IMR-90 (cell line): ENCODE results near the gene ANKRD52. TPM values are rescaled to one million over a fixed set of nuclear protein-coding genes. Genes with fewer than 3 reads are reported as not detected.
A peak's percentile ranks its signal among the peaks of the same experiment; 100 is the strongest.
"Not testable (repeated sequence)": the region's sequence is repeated elsewhere in the genome, so short reads cannot be mapped to it uniquely, and the experiment has no call there.

Experiments used
- ATAC-seq: fragments of 200-7000 bp; cut with Tn5 transposase; 2 replicates; pipeline ENCODE4 v1.9.1; 2020; ENCODE audit warnings: low read depth, mild to moderate bottlenecking, moderate library complexity
- BruUV-seq: library from RNA; stranded (reverse); fragments of 400-500 nt; replicated peaks from 2 replicates; lab custom pipeline; 2021; lab: Mats Ljungman, UMichigan
- CTCF ChIA-PET: fragments of 300-600 bp; formaldehyde crosslinking; extraction: SDS; loops from one replicate; lab custom pipeline; 2021; ENCODE audit warnings: antibody characterized with exemption; lab: Yijun Ruan, JAX
- POLR2A ChIA-PET: fragments of 300-600 bp; sonication (Branson Sonifier 250); formaldehyde crosslinking; loops from one replicate; lab custom pipeline; 2022; ENCODE audit warnings: antibody characterized with exemption; ENCODE audit not compliant: unreplicated experiment; lab: Charles Lee
- DNase-seq: peaks from one replicate; pipeline ENCODE4 v3.0.0; 2013
- H2AFZ ChIP-seq: replicated peaks from 2 replicates; pipeline ENCODE3; 2013; ENCODE audit warnings: low read length, mild to moderate bottlenecking; ENCODE audit not compliant: poor library complexity
- H2AK5ac ChIP-seq: 2 replicates; pipeline ENCODE4 v1.6.1; 2013; ENCODE audit warnings: low read depth, low read length, inconsistent platforms
- H2AK9ac ChIP-seq: replicated peaks from 2 replicates; pipeline ENCODE3; 2013; ENCODE audit warnings: mild to moderate bottlenecking, low read depth, low read length, moderate library complexity; ENCODE audit not compliant: poor library complexity
- H2BK120ac ChIP-seq: 2 replicates; pipeline ENCODE4 v1.6.1; 2013; ENCODE audit warnings: low read depth, low read length, inconsistent platforms
- H2BK15ac ChIP-seq: 3 replicates; pipeline ENCODE4 v1.6.1; 2013; ENCODE audit warnings: low read depth, low read length, inconsistent platforms
- H2BK20ac ChIP-seq: 2 replicates; pipeline ENCODE4 v1.6.1; 2013; ENCODE audit warnings: low read depth, mild to moderate bottlenecking, inconsistent platforms, low read length, moderate library complexity
- H2BK5ac ChIP-seq: 2 replicates; pipeline ENCODE4 v1.6.1; 2013; ENCODE audit warnings: mild to moderate bottlenecking, low read depth, low read length, inconsistent platforms; ENCODE audit not compliant: poor library complexity, severe bottlenecking
- H3K14ac ChIP-seq: replicated peaks from 2 replicates; pipeline ENCODE4 v1.6.1; 2013; ENCODE audit warnings: low read depth, low read length, inconsistent platforms
- H3K18ac ChIP-seq: 2 replicates; pipeline ENCODE4 v1.6.1; 2013; ENCODE audit warnings: low read depth, low read length, control low read depth
- H3K23ac ChIP-seq: 2 replicates; pipeline ENCODE4 v1.6.1; 2013; ENCODE audit warnings: low read depth, low read length, inconsistent platforms
- H3K27ac ChIP-seq: 2 replicates; pipeline ENCODE4 v1.5.1; 2013; ENCODE audit warnings: mild to moderate bottlenecking, control low read depth, low read length; ENCODE audit not compliant: insufficient read depth
- H3K27me3 ChIP-seq: 2 replicates; pipeline ENCODE4 v1.6.1; 2013; ENCODE audit warnings: low read length; ENCODE audit not compliant: control insufficient read depth, insufficient read depth
- H3K36me3 ChIP-seq: 2 replicates; pipeline ENCODE4 v1.6.1; 2013; ENCODE audit warnings: low read length, mixed read lengths; ENCODE audit not compliant: control insufficient read depth, insufficient read depth
- H3K4ac ChIP-seq: 2 replicates; pipeline ENCODE4 v1.6.1; 2013; ENCODE audit warnings: low read depth, low read length, inconsistent platforms
- H3K4me1 ChIP-seq: 2 replicates; pipeline ENCODE4 v1.6.1; 2013; ENCODE audit warnings: low read length, mixed read lengths; ENCODE audit not compliant: control insufficient read depth, insufficient read depth
- H3K4me2 ChIP-seq: 2 replicates; pipeline ENCODE4 v1.6.1; 2013; ENCODE audit warnings: low read depth, mild to moderate bottlenecking, control low read depth, low read length, moderate library complexity
- H3K4me3 ChIP-seq: 2 replicates; pipeline ENCODE4 v1.5.1; 2013; ENCODE audit warnings: low read depth, mild to moderate bottlenecking, control low read depth, low read length, moderate library complexity; ENCODE audit not compliant: insufficient read depth
- H3K56ac ChIP-seq: 2 replicates; pipeline ENCODE4 v1.6.1; 2013; ENCODE audit warnings: low read length, inconsistent platforms; ENCODE audit not compliant: insufficient read depth; ENCODE audit errors: extremely low read depth
- H3K79me1 ChIP-seq, 2 experiments: 2 replicates each; pipeline ENCODE4 v1.6.1; 2013; ENCODE audit warnings: low read length in 2 of 2, inconsistent platforms in 1 of 2, low read depth in 1 of 2
- H3K9ac ChIP-seq: 2 replicates; pipeline ENCODE4 v1.6.1; 2013; ENCODE audit warnings: low read depth, low read length, control low read depth
- H3K9me1 ChIP-seq: 2 replicates; pipeline ENCODE4 v1.6.1; 2013; ENCODE audit warnings: low read length, inconsistent platforms; ENCODE audit not compliant: insufficient read depth
- H3K9me3 ChIP-seq: 2 replicates; pipeline ENCODE4 v1.6.1; 2013; ENCODE audit warnings: low read length; ENCODE audit not compliant: control insufficient read depth, insufficient read depth
- H4K20me1 ChIP-seq: 2 replicates; pipeline ENCODE4 v1.6.1; 2013; ENCODE audit warnings: low read length, inconsistent platforms; ENCODE audit not compliant: insufficient read depth
- H4K5ac ChIP-seq: 2 replicates; pipeline ENCODE4 v1.6.1; 2013; ENCODE audit warnings: mild to moderate bottlenecking, low read depth, low read length, control low read depth
- H4K8ac ChIP-seq, 2 experiments: 2 replicates each; pipeline ENCODE4 v1.6.1; 2013; ENCODE audit warnings: low read depth in 2 of 2, low read length in 2 of 2, control low read depth in 1 of 2, inconsistent platforms in 1 of 2
- H4K91ac ChIP-seq: 2 replicates; pipeline ENCODE4 v1.6.1; 2013; ENCODE audit warnings: low read depth, low read length, inconsistent platforms; ENCODE audit not compliant: insufficient read depth
- WGBS, 2 experiments: methylation state at CpG; one replicate each; pipeline versions ENCODE4 v1.1.5 to v1.1.7; 2013; ENCODE audit warnings: missing lambda C conversion rate in 2 of 2; ENCODE audit not compliant: insufficient read length in 1 of 2; ENCODE audit errors: extremely low coverage in 2 of 2; 5-methylcytosine and 5-hydroxymethylcytosine counted together
- dilution Hi-C: fragments of 300-500 bp; cut with HindIII; formaldehyde crosslinking; loops from one replicate; pipeline ENCODE4 v1.14.3; 2018; ENCODE audit warnings: low sequenced_read_pairs; ENCODE audit not compliant: unreplicated experiment
- in situ Hi-C: fragments of 300-500 bp; cut with MboI; formaldehyde crosslinking; loops from 3 replicates; pipeline ENCODE4 v1.14.3; 2019; ENCODE audit warnings: low sequenced_read_pairs, inconsistent platforms, mixed read lengths
- intact Hi-C: fragments of 100-400 bp; cut with micrococcal nuclease; formaldehyde crosslinking; loops from 2 replicates; pipeline ENCODE4 v1.10.0; 2022
- polyA plus RNA-seq, 3 experiments: library from polyadenylated mRNA; depleted of rRNA; stranded (reverse); fragments of >200 nt; gene quantifications; 2 replicates each; pipeline ENCODE4 v1.2.3, GENCODE V29; 2012; ENCODE audit warnings: low replicate concordance in 1 of 3
- total RNA-seq: library from RNA; depleted of rRNA; stranded (reverse); fragments of >200 nt; gene quantifications from 2 replicates; pipeline ENCODE4 v1.2.3, GENCODE V29; 2012

ANKRD52 gene
- total and polyA plus RNA-seq, 2 of the 4 experiments (the other 2 are of a cell fraction) = 15.4 to 35.9 TPM

- no CpG with 5 or more reads among the region's 2 CpGs for WGBS, 2 experiments
- H2BK15ac ChIP-seq, H3K9me3 ChIP-seq, H2BK120ac ChIP-seq, H4K8ac ChIP-seq, H4K91ac ChIP-seq, H2BK5ac ChIP-seq, in situ Hi-C loops, CTCF ChIA-PET, DNase-seq, H3K4ac ChIP-seq, ATAC-seq, POLR2A ChIA-PET, H3K79me1 ChIP-seq, H3K14ac ChIP-seq, H2BK20ac ChIP-seq, dilution Hi-C loops, H3K27me3 ChIP-seq, H3K4me1 ChIP-seq, H2AK9ac ChIP-seq, H3K4me3 ChIP-seq, H3K18ac ChIP-seq, H4K20me1 ChIP-seq, H3K23ac ChIP-seq, H2AFZ ChIP-seq, H4K5ac ChIP-seq, H3K56ac ChIP-seq, H3K9ac ChIP-seq, H3K4me2 ChIP-seq, intact Hi-C loops, H2AK5ac ChIP-seq, H3K9me1 ChIP-seq, H3K27ac ChIP-seq: not testable (repeated sequence)
- H3K36me3 ChIP-seq = peaks cover 44% of the 10 kb centered on the region
- TSS peak; percentile 85 for BruUV-seq
These were observed 14.3 kb upstream of the ANKRD52 start for GRCh38 chr12:56272468-56272867.
